ENCODE data around the gene DOLPP1. TPM values are rescaled to one million over a fixed set of nuclear protein-coding genes. Genes with fewer than 3 reads are reported as not detected.

Gene DOLPP1, protein sequence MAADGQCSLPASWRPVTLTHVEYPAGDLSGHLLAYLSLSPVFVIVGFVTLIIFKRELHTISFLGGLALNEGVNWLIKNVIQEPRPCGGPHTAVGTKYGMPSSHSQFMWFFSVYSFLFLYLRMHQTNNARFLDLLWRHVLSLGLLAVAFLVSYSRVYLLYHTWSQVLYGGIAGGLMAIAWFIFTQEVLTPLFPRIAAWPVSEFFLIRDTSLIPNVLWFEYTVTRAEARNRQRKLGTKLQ
- 9.1 TPM for total RNA-seq
- 12.1 TPM for polyA plus RNA-seq (ENCODE audit: insufficient read depth, low read depth, low replicate concordance)
- long read RNA-seq, donor 1, partial matches to known transcripts, result 12 of 18 reads
- long read RNA-seq, donor 1, other reads (novel, unspliced or antisense), result 0 of 18 reads
- long read RNA-seq, donor 2, partial matches to known transcripts, result 0 of 5 reads
- long read RNA-seq, donor 2, other reads (novel, unspliced or antisense), result 0 of 5 reads
- long read RNA-seq, donor 3, partial matches to known transcripts, result 0 of 3 reads
- long read RNA-seq, donor 3, other reads (novel, unspliced or antisense), result 0 of 3 reads
- long read RNA-seq, donor 4, transcript DOLPP1-202 (8 exons, 2,177 nt), result major isoform, 5 of 6 reads
- long read RNA-seq, donor 4, partial matches to known transcripts, result 0 of 6 reads
- long read RNA-seq, donor 4, other reads (novel, unspliced or antisense), result 0 of 6 reads
- long read RNA-seq, donor 5, result 0 reads
- long read RNA-seq, donor 6, partial matches to known transcripts, result 0 of 2 reads
- long read RNA-seq, donor 6, other reads (novel, unspliced or antisense), result 0 of 2 reads
- long read RNA-seq, donor 7, transcript DOLPP1-202 (8 exons, 2,177 nt), result major isoform, 7 of 15 reads
- long read RNA-seq, donor 7, partial matches to known transcripts, result 2 of 15 reads
- long read RNA-seq, donor 7, other reads (novel, unspliced or antisense), result 3 of 15 reads
- long read RNA-seq, donor 8, partial matches to known transcripts, result 0 of 3 reads
- long read RNA-seq, donor 8, other reads (novel, unspliced or antisense), result 0 of 3 reads
- long read RNA-seq, donor 9, partial matches to known transcripts, result 0 of 4 reads
- long read RNA-seq, donor 9, other reads (novel, unspliced or antisense), result 0 of 4 reads
- long read RNA-seq, donor 10, transcript DOLPP1-202 (8 exons, 2,177 nt), result major isoform, 5 of 17 reads
- long read RNA-seq, donor 10, partial matches to known transcripts, result 11 of 17 reads
- long read RNA-seq, donor 10, other reads (novel, unspliced or antisense), result 0 of 17 reads

- Histone ChIP-seq H3K36me3 (ENCODE audit: control insufficient read depth in 2 of 3, insufficient read depth in 3 of 3, low read length in 3 of 3) (peaks cover 0 to 8% (median 2%) of the 10 kb centered on the region in 3 donors), H3K27ac (ENCODE audit: low read depth in 2 of 2, low read length in 2 of 2) (peak within 1 kb of the TSS; percentile 52 to 63), H3K9me3 (ENCODE audit: control insufficient read depth in 2 of 3, insufficient read depth in 1 of 3, low read length in 3 of 3) (no peaks in the 10 kb centered on the region), H3K27me3 (ENCODE audit: control insufficient read depth, insufficient read depth, low read length) (no peaks in the 10 kb centered on the region), H3K9ac (ENCODE audit: low read length in 3 of 3) (peak within 1 kb of the TSS; percentile 71 to 81 (median 77)), H3K4me3 (ENCODE audit: low read length in 3 of 3) (peak within 1 kb of the TSS; percentile 77 to 93 (median 81)), H3K4me1 (ENCODE audit: control insufficient read depth in 2 of 3, insufficient read depth in 2 of 3, low read depth in 1 of 3, low read length in 3 of 3) (peaks cover 0 to 18% (median 15%) of the 10 kb centered on the region in 3 donors)
- TF ChIP-seq, protein P1, sequence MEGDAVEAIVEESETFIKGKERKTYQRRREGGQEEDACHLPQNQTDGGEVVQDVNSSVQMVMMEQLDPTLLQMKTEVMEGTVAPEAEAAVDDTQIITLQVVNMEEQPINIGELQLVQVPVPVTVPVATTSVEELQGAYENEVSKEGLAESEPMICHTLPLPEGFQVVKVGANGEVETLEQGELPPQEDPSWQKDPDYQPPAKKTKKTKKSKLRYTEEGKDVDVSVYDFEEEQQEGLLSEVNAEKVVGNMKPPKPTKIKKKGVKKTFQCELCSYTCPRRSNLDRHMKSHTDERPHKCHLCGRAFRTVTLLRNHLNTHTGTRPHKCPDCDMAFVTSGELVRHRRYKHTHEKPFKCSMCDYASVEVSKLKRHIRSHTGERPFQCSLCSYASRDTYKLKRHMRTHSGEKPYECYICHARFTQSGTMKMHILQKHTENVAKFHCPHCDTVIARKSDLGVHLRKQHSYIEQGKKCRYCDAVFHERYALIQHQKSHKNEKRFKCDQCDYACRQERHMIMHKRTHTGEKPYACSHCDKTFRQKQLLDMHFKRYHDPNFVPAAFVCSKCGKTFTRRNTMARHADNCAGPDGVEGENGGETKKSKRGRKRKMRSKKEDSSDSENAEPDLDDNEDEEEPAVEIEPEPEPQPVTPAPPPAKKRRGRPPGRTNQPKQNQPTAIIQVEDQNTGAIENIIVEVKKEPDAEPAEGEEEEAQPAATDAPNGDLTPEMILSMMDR (IDR thresholded peaks at IDR 0.05; ENCODE audit: borderline replicate concordance, extremely low read depth, insufficient read depth), result no peak
- intact Hi-C loops (cut with DNase I), result no loop called here
- DNase-seq, result peak; percentile 100
- peak; percentile 96 for FAIRE-seq
Observed at GRCh38 chr9:129080601-129081387, at the start of gene DOLPP1. Gene DOLPP1, plus strand, starts transcription at chr9:129081111. Its CDS starts 21 bp downstream, at chr9:129081132.

- intact Hi-C loops (cut with DNase I), result no loop called here
- DNase-seq (no peak), FAIRE-seq (no peak)
Observed at GRCh38 chr9:129031514-129031913, 49.4 kb upstream of the DOLPP1 start.

More at GRCh38 chr9:129031514-129031913, 49.4 kb upstream of the DOLPP1 start:
- Histone ChIP-seq H3K27me3 (ENCODE audit: control insufficient read depth, insufficient read depth, low read length) (no peaks in the 10 kb centered on the region), H3K27ac (ENCODE audit: low read depth in 2 of 2, low read length in 2 of 2) (no peak overlapping the region), H3K9me3 (ENCODE audit: control insufficient read depth in 2 of 3, insufficient read depth in 1 of 3, low read length in 3 of 3) (no peaks in the 10 kb centered on the region), H3K9ac (ENCODE audit: low read length in 3 of 3) (no peak overlapping the region), H3K4me3 (ENCODE audit: low read length in 3 of 3) (no peak overlapping the region), H3K4me1 (ENCODE audit: control insufficient read depth in 2 of 3, insufficient read depth in 2 of 3, low read depth in 1 of 3, low read length in 3 of 3) (peaks cover 0 to 14% (median 0%) of the 10 kb centered on the region in 3 donors), H3K36me3 (ENCODE audit: control insufficient read depth in 2 of 3, insufficient read depth in 3 of 3, low read length in 3 of 3) (no peaks in the 10 kb centered on the region)
- TF ChIP-seq, protein P1 (IDR thresholded peaks at IDR 0.05; ENCODE audit: borderline replicate concordance, extremely low read depth, insufficient read depth), result no peak

Measured in kidney (tissue), 22 donors.